Fibroblast of mammary gland (primary cell): Measurements from ENCODE around the gene BCL2L14.

Source experiments
- DNase-seq: peaks from one replicate; pipeline ENCODE4 v3.0.0-alpha.2; 2010; ENCODE audit warnings: low read depth
- H3K4me3 ChIP-seq: 2 replicates; pipeline ENCODE4 v1.5.1; 2011; ENCODE audit warnings: low read depth, mild to moderate bottlenecking, low read length, moderate library complexity; ENCODE audit not compliant: control insufficient read depth
- CTCF ChIP-seq: conservative IDR thresholded peaks from 2 replicates; pipeline ENCODE4 v1.5.1; 2011; ENCODE audit warnings: low read depth, low read length, inconsistent platforms; ENCODE audit not compliant: control insufficient read depth, insufficient read depth

BCL2L14 gene

GRCh38 chr12:12034344-12034743 lies 36.4 kb upstream of the BCL2L14 start:
- DNase-seq = no peak
- TF ChIP-seq CTCF = no peak
- no peak overlapping the region for H3K4me3 ChIP-seq

GRCh38 chr12:12035229-12035628 lies 35.5 kb upstream of the BCL2L14 start:
- H3K4me3 ChIP-seq = no peak overlapping the region
- TF ChIP-seq CTCF = no peak
- no peak for DNase-seq

- TF ChIP-seq CTCF = no peak
- H3K4me3 ChIP-seq = no peak overlapping the region
- no peak for DNase-seq
These were observed 33.8 kb upstream of the BCL2L14 start for GRCh38 chr12:12036901-12037300.

- TF ChIP-seq CTCF = no peak
- no peak for DNase-seq
- no peak overlapping the region for H3K4me3 ChIP-seq
These were observed 30.8 kb upstream of the BCL2L14 start for GRCh38 chr12:12039897-12040296.

GRCh38 chr12:12046401-12046800 lies 24.3 kb upstream of the BCL2L14 start:
- DNase-seq = no peak
- TF ChIP-seq CTCF = no peak
- no peak overlapping the region for H3K4me3 ChIP-seq

DNA sequence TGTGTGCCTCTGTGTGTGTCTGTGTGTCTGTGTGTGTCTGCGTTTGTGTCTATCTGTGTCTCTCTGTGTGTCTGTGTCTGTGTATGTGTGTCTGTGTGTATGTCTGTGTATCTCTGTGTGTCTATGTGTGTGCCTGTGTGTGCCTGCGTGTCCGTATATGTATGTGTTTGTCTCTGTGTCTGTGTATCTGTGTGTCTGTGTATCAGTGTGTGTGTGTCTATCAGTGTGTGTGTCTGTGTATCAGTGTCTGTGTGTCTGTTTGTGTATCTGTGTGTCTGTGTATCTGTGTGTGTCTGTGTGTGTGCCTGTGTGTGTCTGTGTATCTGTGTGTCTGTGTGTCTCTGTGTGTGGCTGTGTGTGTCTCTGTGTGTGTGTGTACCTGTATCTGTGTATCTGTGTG lies 23.1 kb upstream of the BCL2L14 start:
- DNase-seq = no peak
- no peak for TF ChIP-seq CTCF
- H3K4me3 ChIP-seq = no peak overlapping the region

GRCh38 chr12:12048266-12048665 lies 22.5 kb upstream of the BCL2L14 start:
- no peak overlapping the region for H3K4me3 ChIP-seq
- no peak for TF ChIP-seq CTCF
- DNase-seq = no peak
